ENCODE results near the gene ZNRF4. TPM values are rescaled to one million over a fixed set of nuclear protein-coding genes. Genes with fewer than 3 reads are reported as not detected.

ZNRF4 gene
- total RNA-seq: not detected in 2 replicates

GRCh38 chr19:5455367-5456129, at the start of gene ZNRF4:
ZNRF4 (plus strand) TSS chr19:5455417; CDS start chr19:5455492, 75 bp downstream.

Other genes starting within 250 kb of the ZNRF4 start
- gene PTPRS, start 114.6 kb upstream of the ZNRF4 start, total RNA-seq: 208 and 244 TPM in 2 replicates
- 0.32 TPM in 1 of 2 replicates, not detected in the other for gene TINCR, start 112.5 kb downstream of the ZNRF4 start, total RNA-seq
- gene SAFB2, start 167.4 kb downstream of the ZNRF4 start, total RNA-seq: 33.6 and 44.4 TPM in 2 replicates
- 47.7 and 49.8 TPM in 2 replicates for gene SAFB, start 167.7 kb downstream of the ZNRF4 start, total RNA-seq
- 20.0 and 22.2 TPM in 2 replicates for gene MICOS13, start 225.1 kb downstream of the ZNRF4 start, total RNA-seq
- 8.4 and 9.2 TPM in 2 replicates for gene HSD11B1L, start 225.6 kb downstream of the ZNRF4 start, total RNA-seq
- gene RPL36, start 234.9 kb downstream of the ZNRF4 start, total RNA-seq: 187 and 273 TPM in 2 replicates